Mucosa of rectum (tissue), 2 donors: ENCODE results near the gene MYRFL.

Experiments
- H3K27ac ChIP-seq, 2 donors: one replicate each; pipeline ENCODE4 v1.7.0; 2013; ENCODE audit warnings: inconsistent platforms in 2 of 2, low read depth in 2 of 2, low read length in 2 of 2
- H3K27me3 ChIP-seq, 2 donors: one replicate each; pipeline ENCODE4 v1.7.0; 2013; ENCODE audit warnings: low read length in 2 of 2; ENCODE audit not compliant: control insufficient read depth in 2 of 2, insufficient read depth in 2 of 2
- H3K36me3 ChIP-seq, 2 donors: one replicate each; pipeline ENCODE4 v1.7.0; 2013; ENCODE audit warnings: low read length in 2 of 2; ENCODE audit not compliant: control insufficient read depth in 2 of 2, insufficient read depth in 2 of 2
- H3K4me1 ChIP-seq, 2 donors: one replicate each; pipeline ENCODE4 v1.7.0; 2013; ENCODE audit warnings: low read length in 2 of 2, mild to moderate bottlenecking in 1 of 2; ENCODE audit not compliant: control insufficient read depth in 2 of 2, insufficient read depth in 2 of 2
- H3K4me3 ChIP-seq, 2 donors: one replicate each; pipeline ENCODE4 v1.7.0; 2013; ENCODE audit warnings: low read length in 2 of 2
- H3K9ac ChIP-seq, 2 donors: one replicate each; pipeline ENCODE4 v1.7.0; 2013; ENCODE audit warnings: low read length in 2 of 2, low read depth in 1 of 2, mild to moderate bottlenecking in 1 of 2
- H3K9me3 ChIP-seq, 2 donors: one replicate each; pipeline ENCODE4 v1.7.0; 2013; ENCODE audit warnings: low read length in 2 of 2; ENCODE audit not compliant: control insufficient read depth in 2 of 2
- donor health status: healthy.
- donor health status: Normal muscosa, but diverticular disease.

Gene MYRFL

DNA sequence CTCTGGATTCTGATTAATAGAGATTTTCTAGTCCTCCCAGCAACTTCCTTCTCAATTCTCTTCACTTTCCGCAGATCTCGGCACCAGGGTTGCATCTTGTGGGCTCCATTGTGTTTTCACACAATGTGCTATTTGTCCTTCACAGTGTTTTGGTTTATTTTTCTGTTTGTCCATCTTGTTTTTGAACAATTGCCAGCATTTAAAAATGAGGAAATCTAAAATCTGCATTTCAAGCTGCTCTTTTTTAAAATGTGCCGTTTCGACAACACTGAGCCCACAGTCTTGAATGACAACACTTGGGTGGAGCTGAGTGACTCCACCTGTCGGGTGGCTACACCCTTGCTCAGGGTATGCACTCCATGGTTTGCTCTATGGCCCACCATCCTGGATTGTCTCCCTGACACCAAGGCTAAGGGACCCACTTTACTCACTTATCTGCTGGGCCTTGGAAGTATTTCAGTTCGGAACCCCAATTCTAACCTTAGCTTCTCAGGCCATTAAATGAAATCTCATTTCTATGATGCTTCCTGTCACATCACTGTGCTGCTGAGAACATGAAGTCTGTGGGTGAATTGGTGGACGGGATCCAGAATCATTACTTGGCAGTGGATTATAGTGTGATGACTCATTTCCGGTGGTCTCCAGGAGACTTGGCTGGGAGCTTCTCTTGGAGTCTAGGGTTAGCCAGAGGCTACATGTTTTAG, 3.4 kb upstream of the MYRFL start:
- no peak overlapping the region for H3K9ac ChIP-seq
- H3K4me1 ChIP-seq, result peaks cover 0 to 3% of the 10 kb centered on the region in 2 donors
- peaks cover 0 to 1% of the 10 kb centered on the region in 2 donors for H3K36me3 ChIP-seq
- no peak overlapping the region for H3K27ac ChIP-seq
- no peaks in the 10 kb centered on the region for H3K9me3 ChIP-seq
- no peak overlapping the region for H3K4me3 ChIP-seq
- H3K27me3 ChIP-seq, result no peaks in the 10 kb centered on the region

DNA sequence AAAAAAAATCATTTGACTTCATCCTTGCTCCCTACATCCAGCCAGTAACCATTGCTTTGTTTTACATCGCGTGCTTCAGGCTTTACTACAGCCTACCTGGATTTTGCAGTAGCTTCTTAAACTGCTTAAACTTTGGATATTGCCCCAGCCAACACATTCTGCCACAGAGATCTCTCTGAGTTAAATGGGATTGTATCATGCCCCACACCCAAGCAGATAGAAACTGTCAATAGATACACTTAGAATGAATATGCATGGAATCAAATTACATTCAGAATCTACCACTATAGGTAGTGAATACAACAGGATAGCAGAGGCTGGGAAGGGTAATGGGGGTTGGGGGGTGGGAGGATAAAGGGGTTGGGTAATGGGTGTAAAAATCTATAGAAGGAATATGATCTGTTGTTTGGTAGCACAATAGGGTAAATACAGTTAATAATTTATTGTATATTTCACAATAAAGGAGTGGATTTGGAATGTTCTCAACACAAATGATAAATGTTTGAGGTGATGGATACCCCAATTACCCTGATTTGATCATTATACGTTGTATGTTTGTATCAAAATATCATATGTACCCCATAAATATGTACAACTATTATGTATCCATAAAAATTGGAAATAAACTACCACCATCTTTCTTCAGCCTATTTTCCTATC, 2.7 kb upstream of the MYRFL start:
- Histone ChIP-seq H3K4me1 (peaks cover 0 to 3% of the 10 kb centered on the region in 2 donors), H3K9me3 (no peaks in the 10 kb centered on the region), H3K36me3 (no peaks in the 10 kb centered on the region), H3K9ac (no peak overlapping the region), H3K27me3 (no peaks in the 10 kb centered on the region), H3K4me3 (no peak overlapping the region), H3K27ac (no peak overlapping the region)

DNA sequence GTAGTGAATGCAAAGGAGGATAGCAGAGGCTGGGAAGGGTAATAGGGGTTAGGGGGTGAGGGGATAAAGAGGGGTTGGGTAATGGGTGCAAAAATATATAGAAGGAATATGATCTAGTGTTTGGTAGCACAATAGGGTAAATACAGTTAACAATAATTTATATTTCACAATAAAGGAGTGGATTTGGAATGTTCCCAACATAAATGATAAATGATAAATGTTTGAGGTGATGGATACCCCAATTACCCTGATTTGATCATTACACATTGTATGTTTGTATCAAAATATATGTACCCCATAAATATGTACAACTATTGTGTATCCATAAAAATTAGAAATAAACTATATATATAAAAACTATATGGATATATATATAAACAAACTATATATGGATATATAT, 999 bp upstream of the MYRFL start:
- no peaks in the 10 kb centered on the region for H3K9me3 ChIP-seq
- H3K27me3 ChIP-seq, result no peaks in the 10 kb centered on the region
- H3K4me1 ChIP-seq, result peaks cover 0 to 3% of the 10 kb centered on the region in 2 donors
- H3K4me3 ChIP-seq, result no peak overlapping the region
- no peaks in the 10 kb centered on the region for H3K36me3 ChIP-seq
- H3K27ac ChIP-seq, result no peak overlapping the region
- H3K9ac ChIP-seq, result no peak overlapping the region

DNA sequence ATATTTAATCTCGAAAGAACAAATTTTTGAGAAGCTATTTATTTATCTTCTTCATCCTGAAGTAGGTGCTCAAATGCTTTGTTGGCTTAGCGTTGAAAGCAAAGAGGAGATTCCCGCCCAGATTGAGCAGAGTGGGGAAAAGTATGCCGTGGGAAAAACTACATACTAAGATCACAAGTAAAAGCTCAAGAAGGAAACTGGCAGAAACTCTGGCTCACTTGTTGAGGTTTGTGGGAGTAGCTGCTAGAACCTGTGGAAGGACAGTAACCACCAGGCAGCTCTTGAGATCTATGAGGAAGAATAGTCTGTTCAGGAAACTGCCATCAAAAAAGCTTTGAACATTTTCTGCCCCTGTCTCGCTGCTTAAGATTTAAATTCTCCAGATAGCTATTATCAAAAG, 3.9 kb downstream of the MYRFL start:
- Histone ChIP-seq H3K4me3 (no peak overlapping the region), H3K27ac (no peak overlapping the region), H3K9me3 (no peaks in the 10 kb centered on the region), H3K4me1 (peaks cover 0 to 3% of the 10 kb centered on the region in 2 donors), H3K27me3 (no peaks in the 10 kb centered on the region), H3K36me3 (no peaks in the 10 kb centered on the region), H3K9ac (no peak overlapping the region)

DNA sequence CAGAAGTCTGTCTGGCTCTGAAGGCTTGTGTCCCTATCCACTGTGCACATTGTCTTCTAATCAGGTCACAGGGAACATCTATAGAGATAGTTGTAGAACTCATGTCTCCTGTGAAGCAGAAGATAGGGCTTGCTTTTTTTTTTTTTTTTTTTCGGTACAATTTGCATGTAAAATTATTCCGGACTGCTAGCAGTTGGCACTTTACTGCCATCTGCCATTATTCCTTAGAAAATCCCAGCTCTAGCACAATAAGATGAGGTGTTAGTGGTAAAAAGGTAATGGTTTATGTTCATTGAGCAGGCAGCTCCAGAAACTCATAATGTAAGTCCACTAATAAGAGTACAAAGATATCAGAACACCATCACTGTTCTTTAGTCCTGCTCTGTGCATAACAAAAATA, 8.7 kb downstream of the MYRFL start:
- H3K4me1 ChIP-seq, result no peaks in the 10 kb centered on the region
- no peak overlapping the region for H3K4me3 ChIP-seq
- H3K27ac ChIP-seq, result no peak overlapping the region
- H3K9me3 ChIP-seq, result no peaks in the 10 kb centered on the region
- no peaks in the 10 kb centered on the region for H3K27me3 ChIP-seq
- H3K9ac ChIP-seq, result no peak overlapping the region
- no peaks in the 10 kb centered on the region for H3K36me3 ChIP-seq

DNA sequence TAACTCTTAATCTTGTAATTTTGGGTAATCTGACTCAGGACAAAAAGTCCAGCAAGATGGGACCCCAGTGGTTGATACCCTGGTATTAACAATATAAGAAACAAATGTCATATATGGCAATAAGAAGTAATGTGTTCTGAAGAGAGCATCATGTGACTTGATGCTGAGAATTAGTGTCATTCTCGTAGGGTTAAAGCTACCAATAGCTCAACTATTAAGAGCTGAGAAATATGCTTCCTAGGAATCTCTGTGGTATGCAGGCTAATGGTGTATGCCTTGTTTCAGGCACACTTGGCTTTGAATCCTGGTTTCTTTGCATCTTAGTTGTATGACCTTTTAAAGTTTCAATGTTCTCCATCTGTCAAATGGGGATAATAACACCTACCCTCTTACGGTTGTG, 9.1 kb downstream of the MYRFL start:
- no peaks in the 10 kb centered on the region for H3K4me1 ChIP-seq
- no peaks in the 10 kb centered on the region for H3K27me3 ChIP-seq
- no peak overlapping the region for H3K4me3 ChIP-seq
- no peak overlapping the region for H3K27ac ChIP-seq
- H3K36me3 ChIP-seq, result no peaks in the 10 kb centered on the region
- no peaks in the 10 kb centered on the region for H3K9me3 ChIP-seq
- no peak overlapping the region for H3K9ac ChIP-seq

DNA sequence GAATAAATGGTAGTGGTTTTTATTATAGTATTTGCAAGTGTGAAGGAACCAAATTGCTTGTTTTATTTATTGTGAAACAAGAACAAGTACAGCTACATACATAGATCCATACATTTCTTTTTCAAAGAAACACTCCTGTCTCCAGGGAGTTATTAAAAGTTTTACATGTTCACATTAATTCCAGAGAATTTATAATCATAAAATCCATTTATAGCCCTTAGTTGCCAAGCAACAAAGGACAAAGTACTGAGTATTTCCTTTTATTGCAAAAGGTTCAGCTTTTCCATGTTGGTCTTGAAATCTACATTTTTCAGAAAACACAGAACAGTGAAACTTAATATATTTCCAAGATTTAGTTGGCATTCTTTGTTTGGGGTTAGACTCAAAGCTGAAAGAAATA, 9.5 kb downstream of the MYRFL start:
- Histone ChIP-seq H3K4me1 (no peaks in the 10 kb centered on the region), H3K9ac (no peak overlapping the region), H3K27ac (no peak overlapping the region), H3K36me3 (no peaks in the 10 kb centered on the region), H3K4me3 (no peak overlapping the region), H3K27me3 (no peaks in the 10 kb centered on the region), H3K9me3 (no peaks in the 10 kb centered on the region)

DNA sequence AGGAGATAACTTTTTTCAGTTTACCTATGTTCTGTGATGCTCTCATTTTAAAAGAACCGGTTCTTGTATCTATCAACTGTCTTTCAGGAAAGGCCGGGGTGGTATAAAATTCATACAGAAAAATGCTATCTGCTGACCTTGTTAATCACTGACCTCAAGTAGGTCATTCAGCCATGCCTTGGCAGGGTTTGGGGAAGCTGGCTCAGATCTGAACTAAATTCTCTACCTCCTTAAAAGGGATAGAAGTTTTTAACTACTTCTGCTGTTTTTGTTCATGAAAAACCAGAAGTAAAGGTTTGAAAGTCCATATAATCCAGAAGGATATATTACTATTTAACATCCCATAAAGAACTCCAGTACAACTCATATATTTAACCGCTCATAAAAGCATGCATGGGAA, 10.1 kb downstream of the MYRFL start:
- Histone ChIP-seq H3K4me3 (no peak overlapping the region), H3K27ac (no peak overlapping the region), H3K36me3 (no peaks in the 10 kb centered on the region), H3K9ac (no peak overlapping the region), H3K4me1 (no peaks in the 10 kb centered on the region), H3K27me3 (no peaks in the 10 kb centered on the region), H3K9me3 (no peaks in the 10 kb centered on the region)

DNA sequence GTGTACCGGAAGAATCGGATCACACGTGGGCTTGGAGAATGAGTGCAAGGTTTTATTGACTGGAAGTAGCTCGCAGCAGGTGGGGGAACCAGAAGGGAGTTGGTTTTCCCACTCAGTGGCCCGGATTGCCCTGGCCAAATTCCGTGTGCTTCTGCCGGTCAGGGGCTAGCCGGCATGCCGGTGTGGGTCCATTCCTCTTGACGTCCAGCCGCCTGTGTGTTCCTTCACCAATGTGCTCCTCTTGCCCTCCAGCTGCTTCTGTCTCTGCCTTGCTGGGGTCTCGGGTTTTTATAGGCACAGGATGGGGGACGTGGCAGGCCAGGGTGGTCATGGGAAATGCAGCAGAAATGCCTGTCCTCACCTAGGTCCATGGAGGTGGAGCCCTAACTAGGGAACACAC, 11.0 kb downstream of the MYRFL start:
- H3K4me3 ChIP-seq, result no peak overlapping the region
- H3K36me3 ChIP-seq, result no peaks in the 10 kb centered on the region
- no peak overlapping the region for H3K27ac ChIP-seq
- H3K9me3 ChIP-seq, result no peaks in the 10 kb centered on the region
- H3K27me3 ChIP-seq, result no peaks in the 10 kb centered on the region
- H3K4me1 ChIP-seq, result no peaks in the 10 kb centered on the region
- no peak overlapping the region for H3K9ac ChIP-seq

DNA sequence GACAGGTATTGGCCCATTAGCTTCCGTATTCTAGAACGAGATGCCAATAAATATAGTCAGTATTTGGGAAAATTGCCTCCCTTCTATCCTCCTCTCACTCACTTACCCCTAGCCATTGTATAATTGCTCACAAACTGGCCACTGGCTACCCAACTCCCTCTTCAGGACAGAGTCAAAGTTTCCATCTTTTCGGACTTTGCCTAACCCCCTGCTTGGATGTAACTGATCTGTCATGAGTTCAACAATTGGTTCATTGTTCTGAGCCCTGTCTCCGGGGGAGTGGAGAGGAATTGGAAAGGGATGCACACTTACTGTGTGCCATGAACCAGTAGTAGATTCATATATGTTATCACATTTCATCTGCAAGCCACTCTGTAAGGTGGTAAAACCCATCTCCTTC, 12.2 kb downstream of the MYRFL start:
- no peaks in the 10 kb centered on the region for H3K27me3 ChIP-seq
- H3K4me3 ChIP-seq, result no peak overlapping the region
- H3K27ac ChIP-seq, result no peak overlapping the region
- no peaks in the 10 kb centered on the region for H3K36me3 ChIP-seq
- H3K9me3 ChIP-seq, result no peaks in the 10 kb centered on the region
- H3K9ac ChIP-seq, result no peak overlapping the region
- no peaks in the 10 kb centered on the region for H3K4me1 ChIP-seq
